ENCODE measurements around the gene CDKAL1.

- no peak for TF ChIP-seq CTCF (IDR thresholded peaks at IDR 0.05)
- TF ChIP-seq POLR2AphosphoS5 (IDR thresholded peaks at IDR 0.05): no peak
- TF ChIP-seq POLR2A (IDR thresholded peaks at IDR 0.05): no peak
Observed at GRCh38 chr6:20837189-20837588, 302.9 kb downstream of the CDKAL1 start.
